Osteoblast (primary cell): Measurements from ENCODE around the gene CSE1L. TPM values are rescaled to one million over a fixed set of nuclear protein-coding genes. Genes with fewer than 3 reads are reported as not detected.
A peak's percentile ranks its signal among the peaks of the same experiment; 100 is the strongest.

Experiments
- DNase-seq: peaks from one replicate; pipeline ENCODE4 v3.0.0; 2011; ENCODE audit warnings: low spot score, mixed read lengths; ENCODE audit not compliant: insufficient read length; ENCODE audit errors: missing footprints
- H2AFZ ChIP-seq: 2 replicates; pipeline ENCODE4 v1.6.0; 2011; ENCODE audit warnings: mild to moderate bottlenecking, low read length
- H3K27ac ChIP-seq: 2 replicates; pipeline ENCODE4 v1.5.1; 2011; ENCODE audit warnings: mild to moderate bottlenecking, low read depth, low read length, moderate library complexity
- H3K27me3 ChIP-seq: 2 replicates; pipeline ENCODE4 v1.6.0; 2012; ENCODE audit warnings: mild to moderate bottlenecking, control low read depth, inconsistent platforms, low read length, moderate library complexity; ENCODE audit not compliant: insufficient read depth
- H3K36me3 ChIP-seq: 2 replicates; pipeline ENCODE4 v1.5.1; 2011; ENCODE audit warnings: mild to moderate bottlenecking, low read length, control low read depth, moderate library complexity; ENCODE audit not compliant: insufficient read depth
- H3K4me1 ChIP-seq: 2 replicates; pipeline ENCODE4 v1.5.1; 2011; ENCODE audit warnings: mild to moderate bottlenecking, low read length, control low read depth, moderate library complexity; ENCODE audit not compliant: insufficient read depth
- H3K4me2 ChIP-seq: 2 replicates; pipeline ENCODE4 v1.6.0; 2011; ENCODE audit warnings: mild to moderate bottlenecking, low read length; ENCODE audit not compliant: insufficient read depth
- H3K4me3 ChIP-seq: fragments of 200-600 bp; sonication (generic); 3 replicates; pipeline ENCODE4 v1.5.1; 2012; ENCODE audit warnings: mild to moderate bottlenecking, low read length, inconsistent platforms; ENCODE audit not compliant: insufficient read depth
- H3K79me2 ChIP-seq: 2 replicates; pipeline ENCODE4 v1.6.0; 2012; ENCODE audit warnings: mild to moderate bottlenecking, low read length, control low read depth, inconsistent platforms; ENCODE audit not compliant: insufficient read depth
- H3K9me3 ChIP-seq: 2 replicates; pipeline ENCODE4 v1.5.1; 2011; ENCODE audit warnings: low read depth, low read length, control low read depth
- H4K20me1 ChIP-seq: 2 replicates; pipeline ENCODE4 v1.6.0; 2012; ENCODE audit warnings: mild to moderate bottlenecking, low read length, control low read depth; ENCODE audit not compliant: insufficient read depth
- CTCF ChIP-seq: IDR thresholded peaks from 2 replicates; pipeline ENCODE4 v1.5.1; 2011; ENCODE audit warnings: mild to moderate bottlenecking, low read depth, low read length, moderate library complexity; ENCODE audit errors: extremely low read depth
- total RNA-seq: library from RNA; depleted of rRNA; stranded (reverse); fragments of >200 nt; gene quantifications from 2 replicates; pipeline ENCODE4 v1.2.3, GENCODE V29; 2012

CSE1L gene
- total RNA-seq, 1 donor, result 48.9 TPM

GRCh38 chr20:49110767-49111694, 64.9 kb downstream of the CSE1L start:
- no peak overlapping the region for H3K27ac ChIP-seq
- peaks cover 28% of the 10 kb centered on the region for H3K36me3 ChIP-seq
- H3K27me3 ChIP-seq, result no peaks in the 10 kb centered on the region
- H4K20me1 ChIP-seq, result no peaks in the 10 kb centered on the region
- H3K4me1 ChIP-seq, result peaks cover 11% of the 10 kb centered on the region
- H2AFZ ChIP-seq, result no peak overlapping the region
- no peak for TF ChIP-seq CTCF
- H3K4me2 ChIP-seq, result no peak overlapping the region
- no peak overlapping the region for H3K4me3 ChIP-seq
- H3K79me2 ChIP-seq, result no peaks in the 10 kb centered on the region
- peak; percentile 34 for DNase-seq
- H3K9me3 ChIP-seq, result no peaks in the 10 kb centered on the region

GRCh38 chr20:49112596-49113274, 66.6 kb downstream of the CSE1L start:
- H3K27me3 ChIP-seq, result no peaks in the 10 kb centered on the region
- H4K20me1 ChIP-seq, result no peaks in the 10 kb centered on the region
- peaks cover 11% of the 10 kb centered on the region for H3K4me1 ChIP-seq
- H3K27ac ChIP-seq, result peak overlapping the region; percentile 5
- H3K4me2 ChIP-seq, result no peak overlapping the region
- H3K79me2 ChIP-seq, result no peaks in the 10 kb centered on the region
- H3K36me3 ChIP-seq, result peaks cover 41% of the 10 kb centered on the region
- DNase-seq, result peak; percentile 92
- no peak for TF ChIP-seq CTCF
- H3K9me3 ChIP-seq, result no peaks in the 10 kb centered on the region
- no peak overlapping the region for H3K4me3 ChIP-seq
- H2AFZ ChIP-seq, result no peak overlapping the region

GRCh38 chr20:49115564-49115963, 69.5 kb downstream of the CSE1L start:
- no peak overlapping the region for H3K4me3 ChIP-seq
- H3K27me3 ChIP-seq, result no peaks in the 10 kb centered on the region
- H3K27ac ChIP-seq, result no peak overlapping the region
- H3K9me3 ChIP-seq, result no peaks in the 10 kb centered on the region
- peaks cover 6% of the 10 kb centered on the region for H4K20me1 ChIP-seq
- H3K4me2 ChIP-seq, result no peak overlapping the region
- peaks cover 66% of the 10 kb centered on the region for H3K36me3 ChIP-seq
- H3K4me1 ChIP-seq, result peaks cover 11% of the 10 kb centered on the region
- TF ChIP-seq CTCF, result peak; percentile 33
- no peak overlapping the region for H2AFZ ChIP-seq
- DNase-seq, result no peak
- peaks cover 3% of the 10 kb centered on the region for H3K79me2 ChIP-seq

GRCh38 chr20:49118307-49118706, 72.2 kb downstream of the CSE1L start:
- Histone ChIP-seq H3K79me2 (peaks cover 3% of the 10 kb centered on the region), H3K4me1 (peaks cover 3% of the 10 kb centered on the region), H3K4me2 (no peak overlapping the region), H3K36me3 (peaks cover 79% of the 10 kb centered on the region), H4K20me1 (peaks cover 6% of the 10 kb centered on the region), H3K27ac (no peak overlapping the region), H3K4me3 (no peak overlapping the region), H3K27me3 (no peaks in the 10 kb centered on the region), H2AFZ (no peak overlapping the region), H3K9me3 (no peaks in the 10 kb centered on the region)
- no peak for TF ChIP-seq CTCF
- no peak for DNase-seq
